GM19397 (cell line): ENCODE data around the gene ATXN7L2.

Experiments used
- ATAC-seq: cut with Tn5 transposase; IDR thresholded peaks from one replicate; pipeline ENCODE4 v1.9.1; 2021; ENCODE audit warnings: mild to moderate bottlenecking, moderate library complexity; ENCODE audit not compliant: unreplicated experiment

ATXN7L2 gene

GRCh38 chr1:109476825-109477224 lies 6.9 kb upstream of the ATXN7L2 start:
- no peak for ATAC-seq

- ATAC-seq, result no peak
Measured at GRCh38 chr1:109477821-109478220, 5.9 kb upstream of the ATXN7L2 start.

DNA sequence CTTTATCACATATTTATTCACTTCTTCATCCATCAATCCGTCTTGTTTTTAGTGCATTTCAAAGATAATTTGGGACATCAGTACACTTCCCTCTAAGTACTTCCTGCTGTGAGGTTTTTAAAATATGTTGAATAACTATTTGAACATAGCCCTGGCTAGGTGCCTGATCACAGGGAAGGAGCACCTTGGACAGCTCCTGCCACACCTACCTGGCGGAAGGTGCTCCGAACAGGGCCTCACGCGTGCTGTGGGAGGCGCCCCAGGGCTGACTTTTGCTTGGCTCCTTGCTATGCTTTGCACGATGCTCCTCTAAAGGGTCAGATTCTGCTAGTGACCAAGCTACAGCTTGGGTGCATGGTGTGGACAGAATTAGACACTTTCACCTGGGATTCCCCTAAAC lies 4.9 kb upstream of the ATXN7L2 start:
- ATAC-seq, result no peak

DNA sequence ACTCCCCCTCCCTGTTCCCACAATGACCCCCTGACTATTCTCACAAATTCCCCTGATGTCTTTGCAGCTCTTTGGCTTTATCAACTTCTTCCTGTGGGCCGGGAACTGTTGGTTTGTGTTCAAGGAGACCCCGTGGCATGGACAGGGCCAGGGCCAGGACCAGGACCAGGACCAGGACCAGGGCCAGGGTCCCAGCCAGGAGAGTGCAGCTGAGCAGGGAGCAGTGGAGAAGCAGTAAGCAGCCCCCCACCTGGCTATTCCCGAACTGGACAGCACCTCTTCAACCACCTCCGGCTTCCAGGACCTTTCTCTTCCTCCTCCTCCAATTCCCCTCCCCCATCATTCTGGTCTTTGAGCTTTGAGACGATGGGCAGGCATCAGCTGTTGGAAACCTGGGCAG lies 4.4 kb upstream of the ATXN7L2 start:
- ATAC-seq, result no peak

DNA sequence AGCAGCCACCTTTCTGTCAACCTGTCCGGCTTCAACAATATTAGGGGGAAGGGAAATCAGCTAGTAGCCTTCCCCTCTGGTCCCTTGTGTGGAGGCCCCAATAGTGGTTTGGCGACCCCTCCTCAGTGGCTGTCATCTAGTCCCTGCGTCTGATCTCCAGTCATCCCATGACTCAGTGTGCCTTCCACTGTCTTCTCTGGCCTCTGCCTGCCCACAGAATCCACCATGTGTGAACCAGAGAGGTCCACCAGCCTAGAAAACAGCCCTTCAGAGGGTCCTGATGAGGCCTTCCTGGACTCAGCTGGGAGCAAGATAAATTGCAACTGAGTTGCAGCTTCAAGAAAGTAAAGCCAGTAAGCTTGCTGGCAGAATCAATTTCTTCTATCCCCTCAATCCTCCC lies 3.8 kb upstream of the ATXN7L2 start:
- no peak for ATAC-seq

DNA sequence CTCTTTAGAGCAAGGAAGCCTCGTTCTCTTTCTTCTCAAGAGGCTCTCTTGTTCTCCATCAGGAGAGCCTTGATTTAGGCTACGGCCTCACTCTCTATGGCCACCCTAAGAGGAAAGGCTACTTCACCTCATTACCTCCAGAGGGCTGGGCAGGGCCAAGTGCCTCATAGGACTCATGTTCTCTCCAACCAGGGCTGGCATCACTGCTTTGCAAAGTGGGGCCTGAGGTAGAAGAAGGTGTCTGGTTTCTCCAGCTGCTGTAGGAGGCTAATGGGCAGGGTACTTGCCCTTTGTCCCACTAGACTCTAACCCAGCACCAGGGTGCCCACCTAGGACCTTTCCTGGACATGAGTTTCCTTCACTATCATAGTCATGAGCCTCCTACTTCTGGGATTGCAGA lies 2.1 kb upstream of the ATXN7L2 start:
- no peak for ATAC-seq

DNA sequence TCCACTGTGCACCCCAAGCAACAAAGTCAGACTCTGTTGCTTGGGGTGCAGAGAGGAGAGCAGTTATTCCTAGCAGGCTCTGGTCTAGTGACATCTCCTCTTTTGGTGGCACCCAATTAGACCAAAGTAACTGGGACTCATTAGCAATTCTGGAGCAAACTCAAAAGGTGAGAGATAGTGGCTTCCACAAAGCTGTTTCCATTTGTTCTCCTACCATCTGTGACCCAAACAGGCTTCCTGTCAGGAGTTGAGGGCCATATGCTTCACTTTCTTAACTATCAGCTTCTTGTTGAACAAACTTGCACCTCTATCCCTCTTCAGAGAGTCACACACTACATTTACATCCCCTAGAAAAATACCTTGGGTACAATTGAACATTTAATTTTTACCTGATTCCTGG lies 1.5 kb upstream of the ATXN7L2 start:
- ATAC-seq, result no peak

DNA sequence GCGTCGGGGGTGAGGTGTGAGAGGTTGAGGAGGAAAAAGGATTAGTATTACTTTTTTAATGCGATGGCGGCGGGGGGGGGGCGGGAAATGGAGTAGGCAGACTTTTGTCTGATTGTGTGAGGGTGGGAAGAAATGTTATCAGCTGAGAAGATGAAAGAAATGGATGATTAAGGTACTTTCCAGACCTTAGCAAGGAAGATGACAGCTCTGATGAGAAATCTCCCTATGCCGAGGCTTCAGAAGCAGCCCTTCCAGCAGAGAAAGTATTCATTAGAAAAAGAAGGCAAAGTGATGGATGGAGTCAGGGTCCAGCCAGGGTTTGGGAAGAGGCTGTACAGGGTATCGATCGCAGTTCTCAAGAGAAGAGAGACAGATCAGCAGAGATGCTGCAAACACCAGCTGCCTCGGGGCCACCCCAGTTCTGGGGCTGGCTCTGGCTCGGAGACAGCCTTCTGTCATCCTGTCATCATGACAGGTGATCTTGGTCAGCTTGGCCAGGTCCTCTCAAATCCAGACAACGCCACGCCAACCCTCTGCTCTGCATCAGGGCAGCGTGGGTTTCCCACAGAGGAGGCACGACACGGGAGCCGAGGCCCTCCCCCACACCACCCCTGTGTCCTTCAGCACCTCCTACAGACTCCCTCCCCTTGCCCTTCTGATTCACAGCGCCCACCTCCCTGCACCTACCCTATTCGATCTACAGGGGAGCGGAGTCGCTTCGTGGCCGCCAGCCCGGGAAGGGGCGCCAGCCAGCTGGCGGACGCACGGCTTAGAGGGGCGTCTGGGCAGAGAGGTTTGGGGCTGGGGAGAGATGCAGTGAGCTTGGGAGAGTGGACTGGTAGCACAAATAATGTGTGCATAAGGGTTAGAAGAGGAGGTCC lies 674 bp upstream of the ATXN7L2 start:
- peak; percentile 10 for ATAC-seq

DNA sequence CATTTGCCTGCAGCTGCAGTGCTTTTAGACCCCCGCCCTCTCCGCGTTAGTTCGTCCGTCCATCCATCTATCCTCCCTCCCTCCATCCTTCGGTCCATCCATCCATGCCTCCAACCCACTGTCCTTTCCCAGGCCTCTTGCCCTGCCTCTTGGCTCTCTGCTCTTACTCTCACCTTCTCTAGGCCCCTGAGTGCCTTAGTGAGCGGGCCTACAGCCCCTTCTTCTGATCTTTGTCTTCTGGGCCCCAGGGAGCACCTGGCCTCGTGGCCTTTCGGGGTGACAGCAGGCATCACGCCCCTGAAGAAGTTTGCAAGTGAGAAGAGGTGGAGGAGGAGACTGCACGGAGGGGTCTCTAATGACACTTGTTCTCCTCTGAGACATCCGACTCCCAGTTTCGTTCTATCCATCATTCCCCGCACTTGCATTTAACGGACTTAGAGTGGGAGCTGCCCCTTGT lies 842 bp downstream of the ATXN7L2 start:
- ATAC-seq, result no peak

- no peak for ATAC-seq
Measured at GRCh38 chr1:109485001-109485400, 1.3 kb downstream of the ATXN7L2 start.

DNA sequence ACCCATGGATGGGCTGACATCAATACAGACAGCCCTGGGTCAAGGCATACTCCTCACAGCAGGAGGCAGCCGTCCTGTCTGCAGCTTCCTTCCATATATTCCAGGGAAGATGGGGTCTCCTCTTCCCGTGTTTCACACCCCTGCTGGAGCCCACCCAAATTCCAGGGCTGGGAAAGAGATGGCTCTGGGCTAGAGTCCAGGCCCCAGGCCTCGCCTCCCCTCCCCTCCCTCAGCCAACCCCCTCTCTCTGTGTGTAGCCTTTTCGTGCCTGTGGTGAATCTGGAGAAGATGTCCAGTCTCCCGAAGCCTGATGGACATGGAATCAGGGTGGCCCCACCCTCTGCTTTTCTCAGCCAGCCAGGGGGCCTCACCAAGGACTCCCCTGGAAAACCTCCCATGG lies 3.6 kb downstream of the ATXN7L2 start:
- no peak for ATAC-seq

- ATAC-seq, result no peak
Measured at GRCh38 chr1:109488201-109488600, 4.5 kb downstream of the ATXN7L2 start.

DNA sequence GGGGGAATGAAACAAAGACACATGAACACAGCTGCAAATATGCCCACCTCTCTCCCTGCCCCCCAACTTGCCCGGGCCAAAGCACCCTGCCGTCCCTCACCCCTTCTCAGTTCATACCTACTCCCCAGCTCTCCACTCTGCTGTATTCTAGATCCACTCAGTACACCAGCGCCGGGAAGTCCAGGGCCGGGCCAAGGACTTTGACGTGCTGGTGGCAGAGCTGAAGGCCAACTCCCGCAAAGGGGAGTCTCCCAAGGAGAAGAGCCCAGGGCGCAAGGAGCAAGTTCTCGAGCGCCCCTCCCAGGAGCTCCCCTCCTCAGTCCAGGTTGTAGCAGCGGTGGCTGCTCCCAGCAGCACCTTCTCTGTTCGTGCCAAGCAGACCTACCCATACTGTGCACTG lies 5.0 kb downstream of the ATXN7L2 start:
- ATAC-seq, result no peak

DNA sequence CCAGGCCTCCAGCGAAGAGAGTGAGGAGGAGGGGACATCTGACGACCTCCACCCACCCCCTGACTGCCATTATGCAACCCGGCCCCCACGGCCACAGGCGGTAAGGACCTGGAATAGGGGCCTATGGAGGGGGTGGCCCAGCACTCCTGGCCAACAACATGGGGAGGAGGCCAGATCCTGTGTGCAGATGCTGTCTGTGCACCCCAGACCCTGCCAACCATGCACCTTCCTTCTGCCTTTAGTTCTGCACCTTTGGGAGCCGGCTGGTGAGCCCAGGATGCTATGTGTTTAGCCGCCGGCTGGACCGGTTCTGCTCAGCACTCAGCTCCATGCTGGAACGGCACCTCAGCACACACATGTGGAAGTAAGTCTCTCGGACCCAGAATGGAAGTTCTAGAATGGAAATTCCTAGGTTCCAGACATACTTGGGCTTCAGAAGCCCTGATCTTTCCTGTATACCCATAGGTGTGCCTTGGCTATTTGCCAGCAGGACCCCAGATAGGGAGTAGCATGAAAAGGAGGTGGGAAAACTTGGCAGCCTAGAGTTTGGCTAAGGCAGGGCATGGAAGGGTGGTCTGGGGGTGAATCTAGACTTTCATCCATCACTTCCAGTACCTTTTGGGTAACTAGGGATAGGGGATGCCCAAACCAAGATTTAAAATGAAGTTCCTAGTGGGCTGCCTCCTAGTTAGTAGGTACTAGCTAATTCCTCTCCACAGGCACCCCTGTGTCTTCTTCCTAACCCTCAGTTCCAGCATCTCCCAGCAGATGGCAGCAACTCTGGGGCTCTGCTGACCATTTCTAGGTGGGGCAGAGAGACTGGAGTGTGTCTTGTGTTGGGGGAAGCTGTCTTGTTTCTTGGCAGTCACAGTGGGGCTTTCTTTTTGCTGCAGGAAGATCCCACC lies 6.6 kb downstream of the ATXN7L2 start:
- no peak for ATAC-seq

GRCh38 chr1:109490934-109491302 lies 7.2 kb downstream of the ATXN7L2 start:
- no peak for ATAC-seq

- no peak for ATAC-seq
Measured at GRCh38 chr1:109491372-109491771, 7.7 kb downstream of the ATXN7L2 start.

DNA sequence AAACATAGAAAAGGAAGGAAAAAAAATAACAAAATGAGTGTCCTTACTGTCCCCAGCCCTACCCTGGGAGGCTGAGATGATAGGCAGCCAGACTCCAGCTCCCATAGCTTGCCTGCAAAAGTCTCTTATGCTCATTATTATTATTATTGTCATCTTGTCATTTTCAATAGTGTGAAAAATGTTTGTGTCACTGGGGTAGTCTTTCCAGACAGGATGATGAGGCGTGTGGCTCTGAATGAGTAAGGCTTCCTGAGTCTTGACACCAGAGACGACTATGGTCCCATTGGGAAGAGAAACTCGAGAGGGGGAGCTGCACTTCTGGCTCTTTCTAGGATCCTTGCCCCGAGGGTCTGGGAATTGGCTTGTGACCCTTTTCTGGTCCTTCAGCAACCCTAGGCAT lies 9.1 kb downstream of the ATXN7L2 start:
- ATAC-seq, result no peak

- ATAC-seq, result no peak
Measured at GRCh38 chr1:109493227-109493626, 9.5 kb downstream of the ATXN7L2 start.

DNA sequence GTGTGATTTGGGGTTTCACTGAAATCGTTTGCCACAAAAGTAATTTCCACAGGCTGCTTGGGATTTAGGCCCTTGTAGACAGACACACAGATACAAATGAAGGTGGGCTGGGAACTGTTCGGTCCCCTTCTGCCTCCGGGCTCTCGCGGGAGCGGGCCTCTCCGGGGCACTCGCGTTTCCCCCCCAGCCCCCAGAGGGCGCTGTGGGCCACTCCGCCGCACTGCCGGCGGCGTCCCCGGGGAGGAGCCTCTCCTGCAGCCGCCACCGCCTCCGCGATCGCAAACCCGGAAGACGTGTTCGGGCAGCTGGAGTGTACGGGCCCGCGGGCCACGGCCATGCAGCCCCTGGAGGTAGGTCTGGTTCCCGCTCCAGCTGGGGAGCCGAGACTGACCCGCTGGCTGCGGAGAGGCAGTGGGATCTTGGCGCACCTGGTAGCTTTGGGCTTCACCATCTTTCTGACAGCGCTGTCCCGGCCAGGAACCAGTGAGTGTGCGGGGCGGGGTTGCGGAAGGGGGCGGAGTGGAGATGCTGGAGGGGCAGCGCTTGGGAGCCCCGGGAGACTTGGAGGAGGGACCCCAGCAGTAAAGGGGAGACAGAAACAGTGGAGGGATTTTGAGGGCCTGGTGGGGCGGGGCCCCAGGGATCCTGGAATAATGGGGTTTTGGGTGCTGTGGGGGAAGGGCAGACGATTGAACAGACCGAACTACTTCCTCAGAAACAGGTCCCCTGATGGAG lies 10.3 kb downstream of the ATXN7L2 start, which contains the start of gene CYB561D1:
TSS of gene CYB561D1 (plus strand) at position 290 of the 735 bp plus-strand sequence. CDS start at position 336, 46 bp downstream.
- ATAC-seq, result peak; percentile 87

- no peak for ATAC-seq
Measured at GRCh38 chr1:109495738-109496137, 12.0 kb downstream of the ATXN7L2 start.
